NT2/D1 (cell line): ENCODE measurements around the gene ANO5.

ENCODE experiments used
- SUZ12 ChIP-seq: IDR thresholded peaks from 2 replicates; pipeline ENCODE4 v1.6.1; 2011; ENCODE audit not compliant: insufficient read length, insufficient read depth; ENCODE audit errors: extremely low read depth
- YY1 ChIP-seq: IDR thresholded peaks from 2 replicates; pipeline ENCODE4 v1.6.1; 2011; ENCODE audit not compliant: insufficient read length, insufficient read depth
- ZNF274 ChIP-seq: IDR thresholded peaks from 2 replicates; pipeline ENCODE4 v1.6.1; 2011; ENCODE audit warnings: mild to moderate bottlenecking, low read depth, low read length

DNA sequence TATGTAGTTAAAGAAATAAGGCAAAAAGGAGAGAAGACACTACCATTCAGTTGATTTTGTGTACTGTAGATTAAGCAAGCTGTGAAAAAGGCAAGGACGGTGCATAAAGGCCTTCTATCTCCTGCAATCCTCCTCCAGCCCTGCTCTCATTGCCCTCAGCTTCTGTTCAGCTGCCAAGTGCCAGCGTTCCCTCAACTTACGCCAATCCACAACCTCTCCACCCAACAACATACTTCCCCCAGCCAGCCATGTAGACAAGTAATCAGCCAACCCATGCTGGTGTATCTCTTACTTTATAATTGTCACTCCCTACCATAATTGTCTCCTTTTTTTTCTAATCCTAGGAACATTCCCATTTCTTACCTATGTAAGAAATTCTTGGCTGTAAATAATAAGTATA is 30.1 kb upstream of the ANO5 start:
- TF ChIP-seq YY1: no peak
- no peak for TF ChIP-seq SUZ12
- TF ChIP-seq ZNF274: no peak
